D721Med (cell line): ENCODE measurements around the gene NEK11.

Experiments used
- DNase-seq: peaks from one replicate; pipeline ENCODE4 v3.0.0; 2011; ENCODE audit warnings: low spot score; ENCODE audit not compliant: insufficient read length
- FAIRE-seq: peaks from 2 replicates; lab custom pipeline; 2011; peaks lifted over from hg19 to GRCh38; lab: Jason Lieb, UNC
- CTCF ChIP-seq: IDR thresholded peaks from 2 replicates; pipeline ENCODE4 v1.5.1; 2012; ENCODE audit warnings: mild to moderate bottlenecking, control low read depth; ENCODE audit not compliant: insufficient read depth; ENCODE audit errors: missing control alignments

NEK11 gene

GRCh38 chr3:130997289-130997688 lies 29.4 kb upstream of the NEK11 start:
- FAIRE-seq (peak; percentile 44), DNase-seq (no peak)
- TF ChIP-seq CTCF = no peak

- FAIRE-seq (no peak), DNase-seq (no peak)
- TF ChIP-seq CTCF = no peak
Measured at GRCh38 chr3:131001071-131001470, 25.6 kb upstream of the NEK11 start.

GRCh38 chr3:131004603-131005002 lies 22.1 kb upstream of the NEK11 start:
- no peak for DNase-seq
- no peak for FAIRE-seq
- TF ChIP-seq CTCF = no peak

- DNase-seq (no peak), FAIRE-seq (no peak)
- no peak for TF ChIP-seq CTCF
Measured at GRCh38 chr3:131007256-131007655, 19.4 kb upstream of the NEK11 start.

GRCh38 chr3:131007782-131008181 lies 18.9 kb upstream of the NEK11 start:
- FAIRE-seq (no peak), DNase-seq (no peak)
- no peak for TF ChIP-seq CTCF

- DNase-seq (no peak), FAIRE-seq (no peak)
- TF ChIP-seq CTCF = no peak
Measured at GRCh38 chr3:131008326-131008725, 18.4 kb upstream of the NEK11 start.

DNA sequence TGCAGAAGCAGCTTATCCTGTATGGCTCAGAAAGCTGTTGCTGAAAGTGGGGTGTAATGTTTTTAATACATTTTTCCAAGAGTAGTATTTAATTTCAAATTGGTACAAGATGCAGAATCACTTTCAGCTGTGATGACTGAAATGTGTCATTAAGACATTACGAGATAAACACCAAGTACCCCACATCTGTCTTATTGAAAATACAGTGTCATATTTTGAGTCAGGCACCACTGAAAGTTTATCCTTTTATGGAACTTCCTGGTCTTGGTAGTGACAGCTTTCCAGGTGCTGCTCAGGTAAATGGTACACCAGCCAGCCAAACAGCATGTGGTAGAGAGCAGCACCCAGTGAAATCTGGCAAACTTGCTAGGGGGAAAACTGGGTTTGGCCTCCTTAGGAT lies 17.0 kb upstream of the NEK11 start:
- no peak for FAIRE-seq
- TF ChIP-seq CTCF = no peak
- DNase-seq = no peak
